A673 (cell line): ENCODE results near the gene LPP.

Experiments
- CTCF ChIP-seq: fragments of 300-800, 200-600 bp; sonication (generic); conservative IDR thresholded peaks from 2 replicates; pipeline ENCODE4 v1.5.1; 2017; ENCODE audit warnings: low read depth, mild to moderate bottlenecking, antibody characterized with exemption, low read length, moderate library complexity, mixed read lengths
- EZH2 ChIP-seq: fragments of 200-600 bp; sonication (generic); IDR thresholded peaks from 2 replicates; pipeline ENCODE4 v1.6.1; 2017; ENCODE audit warnings: borderline replicate concordance, low read depth, mild to moderate bottlenecking, mixed read lengths, antibody characterized with exemption, low read length; ENCODE audit not compliant: poor library complexity, severe bottlenecking

GRCh38 chr3:188360364-188360881 lies 206.5 kb downstream of the LPP start:
- TF ChIP-seq CTCF = no peak
- TF ChIP-seq EZH2 = no peak
